ENCODE data around the gene MED23. TPM values are rescaled to one million over a fixed set of nuclear protein-coding genes. Genes with fewer than 3 reads are reported as not detected.

Gene MED23
- total RNA-seq, 4 donors from 2014 or later = 19.4 to 54.9 (median 35.2) TPM

DNA sequence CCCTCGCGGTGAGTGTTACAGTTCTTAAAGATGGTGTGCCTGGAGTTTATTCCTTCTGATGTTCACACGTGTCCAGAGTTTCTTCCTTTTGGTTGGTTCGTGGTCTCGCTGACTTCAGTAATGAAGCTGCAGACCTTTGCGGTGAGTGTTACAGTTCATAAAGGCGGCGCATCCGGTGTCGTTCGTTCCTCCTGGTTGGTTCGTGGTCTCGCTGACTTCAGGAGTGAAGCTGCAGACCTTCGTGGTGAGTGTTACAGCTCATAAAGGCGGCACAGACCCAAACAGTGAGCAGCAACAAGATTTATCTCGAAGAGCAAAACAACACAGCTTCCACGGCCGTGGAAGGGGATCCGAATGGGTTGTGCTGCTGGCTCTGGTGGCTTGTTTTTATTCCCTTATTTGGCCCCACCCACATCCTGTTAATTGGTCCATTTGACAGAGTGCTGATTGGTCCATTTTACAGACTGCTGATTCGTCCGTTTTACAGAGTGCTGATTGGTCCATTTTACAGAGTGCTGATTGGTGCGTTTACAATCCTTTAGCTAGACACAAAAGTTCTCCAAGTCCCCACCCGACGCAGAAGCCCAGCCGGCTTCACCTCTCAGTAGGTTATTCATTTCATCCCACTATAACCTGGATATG, 103.2 kb downstream of the MED23 start:
- no peak for DNase-seq (ENCODE audit: low spot score in 2 of 2)
- Histone ChIP-seq H3K27ac (no peak overlapping the region), H3K27me3 (no peaks in the 10 kb centered on the region), H3K4me1 (no peaks in the 10 kb centered on the region), H3K4me3 (no peak overlapping the region), H3K9me3 (no peaks in the 10 kb centered on the region), H3K36me3 (no peaks in the 10 kb centered on the region)
- TF ChIP-seq EP300 (IDR thresholded peaks at IDR 0.05) (no peak), POLR2AphosphoS5 (IDR thresholded peaks at IDR 0.05) (no peak), POLR2A (IDR thresholded peaks at IDR 0.05) (no peak)
- TF ChIP-seq, protein P1, sequence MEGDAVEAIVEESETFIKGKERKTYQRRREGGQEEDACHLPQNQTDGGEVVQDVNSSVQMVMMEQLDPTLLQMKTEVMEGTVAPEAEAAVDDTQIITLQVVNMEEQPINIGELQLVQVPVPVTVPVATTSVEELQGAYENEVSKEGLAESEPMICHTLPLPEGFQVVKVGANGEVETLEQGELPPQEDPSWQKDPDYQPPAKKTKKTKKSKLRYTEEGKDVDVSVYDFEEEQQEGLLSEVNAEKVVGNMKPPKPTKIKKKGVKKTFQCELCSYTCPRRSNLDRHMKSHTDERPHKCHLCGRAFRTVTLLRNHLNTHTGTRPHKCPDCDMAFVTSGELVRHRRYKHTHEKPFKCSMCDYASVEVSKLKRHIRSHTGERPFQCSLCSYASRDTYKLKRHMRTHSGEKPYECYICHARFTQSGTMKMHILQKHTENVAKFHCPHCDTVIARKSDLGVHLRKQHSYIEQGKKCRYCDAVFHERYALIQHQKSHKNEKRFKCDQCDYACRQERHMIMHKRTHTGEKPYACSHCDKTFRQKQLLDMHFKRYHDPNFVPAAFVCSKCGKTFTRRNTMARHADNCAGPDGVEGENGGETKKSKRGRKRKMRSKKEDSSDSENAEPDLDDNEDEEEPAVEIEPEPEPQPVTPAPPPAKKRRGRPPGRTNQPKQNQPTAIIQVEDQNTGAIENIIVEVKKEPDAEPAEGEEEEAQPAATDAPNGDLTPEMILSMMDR (IDR thresholded peaks at IDR 0.05) = no peak
- 93% methylated on average over 25 of the region's 25 CpGs for WGBS

GRCh38 chr6:131523988-131524673, 103.9 kb downstream of the MED23 start:
- 85% methylated on average over 1 of the region's 1 CpG for WGBS
- no peaks in the 10 kb centered on the region for H3K27me3 ChIP-seq
- H3K27ac ChIP-seq = no peak overlapping the region
- no peaks in the 10 kb centered on the region for H3K36me3 ChIP-seq
- no peak overlapping the region for H3K4me3 ChIP-seq
- H3K4me1 ChIP-seq = no peaks in the 10 kb centered on the region
- no peak for DNase-seq (ENCODE audit: low spot score in 2 of 2)
- TF ChIP-seq, protein P1 (IDR thresholded peaks at IDR 0.05) = no peak
- no peak for TF ChIP-seq EP300 (IDR thresholded peaks at IDR 0.05)
- no peak for TF ChIP-seq POLR2AphosphoS5 (IDR thresholded peaks at IDR 0.05)
- no peak for TF ChIP-seq POLR2A (IDR thresholded peaks at IDR 0.05)
- no peaks in the 10 kb centered on the region for H3K9me3 ChIP-seq

Other genes starting within 250 kb of the MED23 start
- gene ARG1, start 55.0 kb downstream of the MED23 start, total RNA-seq = 100 to 1,000 TPM in 2 of 4 donors, 10 to 100 TPM in 2; 31.8 to 150 (median 102) TPM
- 1 to 10 TPM in 1 of 4 donors, under 1 TPM in 3; 0.15 to 3.1 (median 0.68) TPM for gene ENPP3, start 9.1 kb upstream of the MED23 start, total RNA-seq
- not detected for gene OR2A4, start 73.2 kb upstream of the MED23 start, total RNA-seq
- not detected for gene CTAGE9, start 82.8 kb upstream of the MED23 start, total RNA-seq
- gene ENPP1, start 179.8 kb upstream of the MED23 start, total RNA-seq = 1 to 10 TPM; 2.9 to 9.1 (median 4.0) TPM

All from suprapubic skin (tissue), 4 donors.